ENCODE results near the gene C21orf58. TPM values are rescaled to one million over a fixed set of nuclear protein-coding genes. Genes with fewer than 3 reads are reported as not detected.

C21orf58 gene
- polyA plus RNA-seq, 3 donors, result 0.15 to 0.73 (median 0.21) TPM

DNA sequence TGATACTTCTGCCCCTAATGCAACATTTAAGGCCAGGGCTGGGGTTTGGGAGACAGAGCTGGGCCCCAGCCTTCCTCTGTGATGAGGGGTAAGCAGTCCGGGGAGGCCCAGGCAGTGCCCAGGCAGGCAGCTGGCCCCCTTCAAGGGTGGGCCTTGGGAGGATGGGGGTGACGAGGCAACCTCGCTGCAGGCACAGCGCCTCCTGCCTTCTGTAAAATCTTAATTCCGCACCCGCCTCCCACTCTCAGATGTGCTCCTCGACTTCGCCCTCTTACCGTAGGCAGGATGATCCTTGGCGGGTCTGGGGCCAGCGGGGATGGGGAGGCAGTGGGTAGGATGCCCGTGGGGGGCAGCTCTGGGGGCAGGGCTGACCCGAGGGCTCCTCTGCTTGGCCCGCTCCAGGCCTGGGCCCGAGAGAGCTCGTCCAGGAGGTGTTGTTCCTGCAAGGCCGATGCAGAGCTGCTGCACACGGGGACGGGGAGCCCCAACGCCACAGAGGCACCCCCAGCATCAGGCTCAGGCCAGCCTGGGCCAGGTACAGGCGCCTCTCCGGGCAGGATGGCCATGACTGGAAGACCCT lies 9.1 kb downstream of the C21orf58 start:
- H3K4me3 Mint-ChIP-seq, result no peak overlapping the region
- intact Hi-C loops (cut with micrococcal nuclease), result no loop called here
- no peak overlapping the region for H2AFZ ChIP-seq (ENCODE audit: insufficient read depth, low read depth, low read length, poor library complexity, severe bottlenecking)
- peaks cover 0 to under 1% (median 0%) of the 10 kb centered on the region in 3 donors for H3K27me3 Mint-ChIP-seq (ENCODE audit: low read depth in 3 of 3)
- peaks cover 18% of the 10 kb centered on the region for H3K79me2 ChIP-seq (ENCODE audit: insufficient read depth, low read length)
- H3K4me1 Mint-ChIP-seq, result peaks cover 6% of the 10 kb centered on the region
- no peak for DNase-seq
- H3K36me3 ChIP-seq (replicated peaks in 1 of 2; ENCODE audit: control insufficient read depth in 1 of 2, insufficient read depth in 2 of 2, low read length in 2 of 2), result peaks cover 19 to 41% of the 10 kb centered on the region in 2 donors
- H3K36me3 Mint-ChIP-seq, result peaks cover 11 to 47% of the 10 kb centered on the region in 2 donors
- H3K27ac Mint-ChIP-seq, result no peak overlapping the region
- H3K4me3 ChIP-seq (replicated peaks in 1 of 3; ENCODE audit: low read depth in 2 of 3, low read length in 3 of 3), result no peak overlapping the region
- H3K4me2 ChIP-seq (replicated peaks; ENCODE audit: extremely low read depth, low read length, poor library complexity, severe bottlenecking), result no peak overlapping the region
- 97% methylated on average over 11 of the region's 22 CpGs for WGBS (ENCODE audit: insufficient coverage)
- H4K20me1 ChIP-seq (ENCODE audit: insufficient read depth, low read length), result no peaks in the 10 kb centered on the region
- no peak overlapping the region for H3K27ac ChIP-seq (ENCODE audit: low read depth in 1 of 2, low read length in 2 of 2)
- no peaks in the 10 kb centered on the region for H3K9me3 Mint-ChIP-seq
- H3K27me3 ChIP-seq (ENCODE audit: control insufficient read depth in 2 of 2, insufficient read depth in 2 of 2, low read length in 2 of 2), result no peaks in the 10 kb centered on the region
- TF ChIP-seq, protein P1, sequence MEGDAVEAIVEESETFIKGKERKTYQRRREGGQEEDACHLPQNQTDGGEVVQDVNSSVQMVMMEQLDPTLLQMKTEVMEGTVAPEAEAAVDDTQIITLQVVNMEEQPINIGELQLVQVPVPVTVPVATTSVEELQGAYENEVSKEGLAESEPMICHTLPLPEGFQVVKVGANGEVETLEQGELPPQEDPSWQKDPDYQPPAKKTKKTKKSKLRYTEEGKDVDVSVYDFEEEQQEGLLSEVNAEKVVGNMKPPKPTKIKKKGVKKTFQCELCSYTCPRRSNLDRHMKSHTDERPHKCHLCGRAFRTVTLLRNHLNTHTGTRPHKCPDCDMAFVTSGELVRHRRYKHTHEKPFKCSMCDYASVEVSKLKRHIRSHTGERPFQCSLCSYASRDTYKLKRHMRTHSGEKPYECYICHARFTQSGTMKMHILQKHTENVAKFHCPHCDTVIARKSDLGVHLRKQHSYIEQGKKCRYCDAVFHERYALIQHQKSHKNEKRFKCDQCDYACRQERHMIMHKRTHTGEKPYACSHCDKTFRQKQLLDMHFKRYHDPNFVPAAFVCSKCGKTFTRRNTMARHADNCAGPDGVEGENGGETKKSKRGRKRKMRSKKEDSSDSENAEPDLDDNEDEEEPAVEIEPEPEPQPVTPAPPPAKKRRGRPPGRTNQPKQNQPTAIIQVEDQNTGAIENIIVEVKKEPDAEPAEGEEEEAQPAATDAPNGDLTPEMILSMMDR (IDR thresholded peaks at IDR 0.05), result no peak
- peak overlapping the region; percentile 8 for H3K9ac ChIP-seq (ENCODE audit: insufficient read depth, low read length, poor library complexity, severe bottlenecking)
- H3K4me1 ChIP-seq (ENCODE audit: control insufficient read depth in 1 of 2, insufficient read depth in 2 of 2, low read length in 2 of 2), result peaks cover 0 to 1% of the 10 kb centered on the region in 2 donors
- no peaks in the 10 kb centered on the region for H3K9me3 ChIP-seq (replicated peaks in 1 of 2; ENCODE audit: control insufficient read depth in 1 of 2, insufficient read depth in 1 of 2, low read length in 2 of 2)

DNA sequence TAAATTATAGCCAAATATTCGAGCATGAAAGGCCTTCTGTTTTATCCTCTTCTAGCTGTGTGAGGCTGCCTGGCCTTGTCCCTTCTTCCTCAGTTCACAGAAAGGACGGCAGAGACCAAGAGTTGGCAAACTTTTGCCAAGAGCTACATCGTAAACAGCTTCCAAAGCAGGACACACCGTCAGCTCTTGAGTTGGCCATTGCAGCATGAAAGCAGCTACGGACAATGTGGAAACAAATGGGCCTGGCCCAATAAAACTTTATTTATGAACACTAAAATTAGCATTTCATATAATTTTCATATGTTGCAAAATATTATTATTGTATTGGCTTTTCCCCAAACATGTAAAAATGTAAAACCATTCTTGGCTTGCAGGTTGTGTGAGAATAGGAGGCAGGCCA lies 10.7 kb downstream of the C21orf58 start:
- WGBS (ENCODE audit: insufficient coverage), result 94% methylated on average over 3 of the region's 5 CpGs
- Histone ChIP-seq H3K36me3 (replicated peaks in 1 of 2; ENCODE audit: control insufficient read depth in 1 of 2, insufficient read depth in 2 of 2, low read length in 2 of 2) (peaks cover 22 to 57% of the 10 kb centered on the region in 2 donors), H3K27me3 (ENCODE audit: control insufficient read depth in 2 of 2, insufficient read depth in 2 of 2, low read length in 2 of 2) (no peaks in the 10 kb centered on the region), H3K9ac (ENCODE audit: insufficient read depth, low read length, poor library complexity, severe bottlenecking) (no peak overlapping the region), H3K4me1 (ENCODE audit: control insufficient read depth in 1 of 2, insufficient read depth in 2 of 2, low read length in 2 of 2) (no peaks in the 10 kb centered on the region), H2AFZ (ENCODE audit: insufficient read depth, low read depth, low read length, poor library complexity, severe bottlenecking) (no peak overlapping the region), H3K9me3 (replicated peaks in 1 of 2; ENCODE audit: control insufficient read depth in 1 of 2, insufficient read depth in 1 of 2, low read length in 2 of 2) (no peaks in the 10 kb centered on the region), H4K20me1 (ENCODE audit: insufficient read depth, low read length) (no peaks in the 10 kb centered on the region), H3K79me2 (ENCODE audit: insufficient read depth, low read length) (peaks cover 6% of the 10 kb centered on the region), H3K27ac (ENCODE audit: low read depth in 1 of 2, low read length in 2 of 2) (no peak overlapping the region), H3K4me3 (replicated peaks in 1 of 3; ENCODE audit: low read depth in 2 of 3, low read length in 3 of 3) (no peak overlapping the region), H3K4me2 (replicated peaks; ENCODE audit: extremely low read depth, low read length, poor library complexity, severe bottlenecking) (no peak overlapping the region)
- TF ChIP-seq, protein P1 (IDR thresholded peaks at IDR 0.05), result no peak
- Mint-ChIP-seq H3K36me3 (peaks cover 19 to 63% of the 10 kb centered on the region in 2 donors), H3K9me3 (no peaks in the 10 kb centered on the region), H3K27me3 (ENCODE audit: low read depth in 3 of 3) (no peaks in the 10 kb centered on the region), H3K27ac (peak overlapping the region in 1 of 7 donors; percentile 9), H3K4me1 (no peaks in the 10 kb centered on the region), H3K4me3 (no peak overlapping the region)
- DNase-seq, result no peak
- intact Hi-C loops (cut with micrococcal nuclease), result no loop called here
